Suprapubic skin (tissue), 4 donors: ENCODE measurements around the gene SMYD4.

ENCODE experiments used
- CTCF ChIP-seq, 2 donors: fragments of 200-600 bp in 1 of 2; fragments of 450-650 bp in 1 of 2; sonication (generic) in 1 of 2; IDR thresholded peaks; one replicate each; pipeline ENCODE4 v1.5.1; 2016 to 2019; ENCODE audit warnings: antibody characterized with exemption in 2 of 2, mild to moderate bottlenecking in 1 of 2, moderate library complexity in 1 of 2
- POLR2A ChIP-seq, 2 donors: fragments of 450-650 bp; IDR thresholded peaks; one replicate each; pipeline ENCODE4 v1.6.1; 2017; ENCODE audit warnings: antibody characterized with exemption in 2 of 2, mild to moderate bottlenecking in 2 of 2, moderate library complexity in 2 of 2
- POLR2AphosphoS5 ChIP-seq, 3 donors: sonication (generic); formaldehyde crosslinking; IDR thresholded peaks; one replicate each; pipeline ENCODE4 v1.6.1; 2017; ENCODE audit warnings: antibody characterized with exemption in 3 of 3

- TF ChIP-seq POLR2AphosphoS5 (IDR thresholded peaks at IDR 0.05), result peak in 1 of 3 donors; percentile 18
- TF ChIP-seq POLR2A (IDR thresholded peaks at IDR 0.05), result no peak
- TF ChIP-seq CTCF (IDR thresholded peaks at IDR 0.05), result no peak
These were observed 498 bp downstream of the SMYD4 start for GRCh38 chr17:1829216-1829591.
